PFSK-1 (cell line): ENCODE results near the gene STON2.

ENCODE experiments used
- FOXP2 ChIP-seq: optimal IDR thresholded peaks from 2 replicates; pipeline ENCODE3; 2011; ENCODE audit warnings: borderline replicate concordance, control low read depth, inconsistent platforms; ENCODE audit not compliant: insufficient read depth; ENCODE audit errors: extremely low read length, extremely low read depth
- POLR2AphosphoS5 ChIP-seq: IDR thresholded peaks from 2 replicates; pipeline ENCODE4 v1.6.1; 2012; ENCODE audit warnings: low read depth, mild to moderate bottlenecking, control low read depth, low read length, moderate library complexity
- SIN3A ChIP-seq: IDR thresholded peaks from 2 replicates; pipeline ENCODE4 v1.6.1; 2012; ENCODE audit warnings: mild to moderate bottlenecking, low read length, moderate library complexity, borderline replicate concordance; ENCODE audit not compliant: insufficient read depth
- TAF1 ChIP-seq: IDR thresholded peaks from 2 replicates; pipeline ENCODE4 v1.6.1; 2012; ENCODE audit warnings: low read length, control low read depth, borderline replicate concordance; ENCODE audit not compliant: insufficient read depth
- TF ChIP-seq, protein P1 (sequence below), 2 experiments: IDR thresholded peaks; 2 replicates each; pipeline versions ENCODE4 v1.6.1 to v1.8.0; 2011 to 2012; ENCODE audit warnings: low read depth in 2 of 2, low read length in 2 of 2, control low read depth in 1 of 2, inconsistent platforms in 1 of 2, mild to moderate bottlenecking in 1 of 2, moderate library complexity in 1 of 2; ENCODE audit not compliant: insufficient read depth in 1 of 2

The STON2 gene

DNA sequence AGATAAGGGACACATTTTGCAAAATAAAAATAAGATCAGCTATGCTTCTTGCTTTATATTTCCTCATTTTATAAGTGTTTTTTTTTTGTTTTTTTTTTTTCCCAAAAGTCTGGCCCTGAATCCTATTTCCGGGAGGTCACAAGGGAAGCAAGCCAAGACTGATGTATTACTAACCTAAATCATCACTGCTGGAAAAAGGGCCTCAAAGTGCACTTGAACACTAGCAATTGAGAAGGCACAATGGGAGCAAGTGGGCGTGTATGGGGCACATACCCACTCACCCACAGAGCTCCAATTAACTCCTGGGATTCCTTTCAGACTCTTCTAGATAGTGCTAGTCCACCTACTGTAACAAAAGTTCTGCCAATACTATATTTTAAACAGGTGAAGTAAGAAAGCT, 58.8 kb downstream of the STON2 start:
- no peak for TF ChIP-seq POLR2AphosphoS5
- TF ChIP-seq, protein P1, sequence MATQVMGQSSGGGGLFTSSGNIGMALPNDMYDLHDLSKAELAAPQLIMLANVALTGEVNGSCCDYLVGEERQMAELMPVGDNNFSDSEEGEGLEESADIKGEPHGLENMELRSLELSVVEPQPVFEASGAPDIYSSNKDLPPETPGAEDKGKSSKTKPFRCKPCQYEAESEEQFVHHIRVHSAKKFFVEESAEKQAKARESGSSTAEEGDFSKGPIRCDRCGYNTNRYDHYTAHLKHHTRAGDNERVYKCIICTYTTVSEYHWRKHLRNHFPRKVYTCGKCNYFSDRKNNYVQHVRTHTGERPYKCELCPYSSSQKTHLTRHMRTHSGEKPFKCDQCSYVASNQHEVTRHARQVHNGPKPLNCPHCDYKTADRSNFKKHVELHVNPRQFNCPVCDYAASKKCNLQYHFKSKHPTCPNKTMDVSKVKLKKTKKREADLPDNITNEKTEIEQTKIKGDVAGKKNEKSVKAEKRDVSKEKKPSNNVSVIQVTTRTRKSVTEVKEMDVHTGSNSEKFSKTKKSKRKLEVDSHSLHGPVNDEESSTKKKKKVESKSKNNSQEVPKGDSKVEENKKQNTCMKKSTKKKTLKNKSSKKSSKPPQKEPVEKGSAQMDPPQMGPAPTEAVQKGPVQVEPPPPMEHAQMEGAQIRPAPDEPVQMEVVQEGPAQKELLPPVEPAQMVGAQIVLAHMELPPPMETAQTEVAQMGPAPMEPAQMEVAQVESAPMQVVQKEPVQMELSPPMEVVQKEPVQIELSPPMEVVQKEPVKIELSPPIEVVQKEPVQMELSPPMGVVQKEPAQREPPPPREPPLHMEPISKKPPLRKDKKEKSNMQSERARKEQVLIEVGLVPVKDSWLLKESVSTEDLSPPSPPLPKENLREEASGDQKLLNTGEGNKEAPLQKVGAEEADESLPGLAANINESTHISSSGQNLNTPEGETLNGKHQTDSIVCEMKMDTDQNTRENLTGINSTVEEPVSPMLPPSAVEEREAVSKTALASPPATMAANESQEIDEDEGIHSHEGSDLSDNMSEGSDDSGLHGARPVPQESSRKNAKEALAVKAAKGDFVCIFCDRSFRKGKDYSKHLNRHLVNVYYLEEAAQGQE (IDR thresholded peaks at IDR 0.05; ENCODE audit: insufficient read depth in 1 of 2, low read depth in 2 of 2, low read length in 2 of 2), result no peak
- no peak for TF ChIP-seq TAF1
- TF ChIP-seq FOXP2, result no peak
- TF ChIP-seq SIN3A, result no peak

DNA sequence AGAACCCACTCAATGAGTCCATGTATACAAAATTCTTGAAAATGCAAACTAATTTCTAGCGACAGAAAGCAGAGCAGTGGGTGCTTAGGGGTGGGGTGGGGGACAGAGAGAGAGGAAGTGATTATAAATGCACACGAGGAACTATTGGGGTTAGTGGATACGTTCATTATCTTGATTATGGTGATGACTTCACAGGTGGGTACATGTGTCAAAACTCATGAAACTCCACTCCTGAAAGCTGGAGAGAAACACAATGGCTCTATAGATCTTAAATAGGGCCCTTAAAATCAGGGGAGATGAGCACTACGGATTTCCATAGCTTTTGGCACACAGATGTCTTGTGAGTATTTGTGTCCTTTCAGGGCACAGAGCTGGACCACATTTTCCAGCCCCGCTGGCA, 59.9 kb downstream of the STON2 start:
- TF ChIP-seq, protein P1 (IDR thresholded peaks at IDR 0.05; ENCODE audit: insufficient read depth in 1 of 2, low read depth in 2 of 2, low read length in 2 of 2), result no peak
- no peak for TF ChIP-seq SIN3A

DNA sequence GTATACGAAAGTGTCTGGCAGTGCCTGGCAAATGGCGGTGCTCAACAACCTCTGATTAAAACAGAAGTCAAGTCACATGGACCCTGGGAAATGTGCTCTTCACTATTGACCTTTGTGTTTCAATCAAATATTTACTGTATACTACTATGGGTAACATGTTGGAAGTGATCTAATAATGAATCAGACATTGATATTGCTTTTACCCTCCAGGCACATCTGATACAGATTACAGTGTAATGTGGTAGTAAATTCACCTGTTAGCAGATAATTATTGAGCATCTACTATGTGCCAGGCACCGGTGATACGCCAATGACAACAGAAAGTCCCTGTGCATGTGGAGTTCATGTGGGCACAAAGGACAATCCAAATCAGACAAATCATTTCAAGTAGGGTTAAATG, 63.1 kb downstream of the STON2 start:
- TF ChIP-seq TAF1, result no peak
- no peak for TF ChIP-seq FOXP2
- TF ChIP-seq SIN3A, result no peak
- TF ChIP-seq POLR2AphosphoS5, result no peak
- TF ChIP-seq, protein P1 (IDR thresholded peaks at IDR 0.05; ENCODE audit: insufficient read depth in 1 of 2, low read depth in 2 of 2, low read length in 2 of 2), result no peak

DNA sequence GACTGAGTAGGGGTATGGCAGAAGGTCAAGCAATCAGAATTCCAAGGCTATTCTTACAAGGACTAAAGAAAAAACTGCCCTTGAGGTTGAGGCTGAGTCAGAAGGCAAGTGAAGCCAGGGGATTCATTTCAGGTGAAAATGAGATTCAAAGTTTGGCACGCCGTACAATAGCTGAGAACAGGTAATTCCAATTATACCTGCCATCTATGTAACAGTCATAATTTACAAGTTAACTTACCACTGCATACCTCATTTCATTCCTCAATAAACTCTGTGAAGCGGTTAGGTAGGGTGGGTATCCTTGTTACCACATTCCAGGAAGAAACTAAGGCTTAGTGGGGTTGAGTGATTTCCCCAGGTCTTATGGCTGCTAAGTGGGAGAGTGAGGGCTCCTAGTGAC, 64.1 kb downstream of the STON2 start:
- TF ChIP-seq TAF1, result no peak
- TF ChIP-seq POLR2AphosphoS5, result no peak
- no peak for TF ChIP-seq FOXP2
- TF ChIP-seq, protein P1 (IDR thresholded peaks at IDR 0.05; ENCODE audit: insufficient read depth in 1 of 2, low read depth in 2 of 2, low read length in 2 of 2), result no peak
- no peak for TF ChIP-seq SIN3A

DNA sequence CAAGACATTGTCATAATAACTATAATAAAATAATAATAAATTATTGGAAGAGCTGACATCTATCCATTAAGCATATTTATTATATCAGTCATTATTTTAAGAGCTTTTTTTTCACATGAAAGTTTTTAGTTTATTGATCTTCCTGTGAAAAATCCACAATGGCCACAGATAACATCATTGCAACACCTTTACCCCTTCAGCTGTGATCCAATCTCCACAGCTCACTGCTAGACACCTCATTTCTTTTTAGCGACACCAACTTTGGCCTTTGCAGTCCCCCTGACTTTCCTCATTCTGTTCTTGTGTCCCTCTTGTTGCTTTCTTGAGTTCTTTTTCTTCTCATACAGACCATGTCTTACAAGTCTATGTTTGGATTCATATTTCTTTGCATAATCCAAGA, 67.4 kb downstream of the STON2 start:
- TF ChIP-seq SIN3A (no peak), POLR2AphosphoS5 (no peak), TAF1 (no peak), FOXP2 (no peak)
- TF ChIP-seq, protein P1 (IDR thresholded peaks at IDR 0.05; ENCODE audit: insufficient read depth in 1 of 2, low read depth in 2 of 2, low read length in 2 of 2), result no peak
